ENCODE results near the gene LINGO1.

DNA sequence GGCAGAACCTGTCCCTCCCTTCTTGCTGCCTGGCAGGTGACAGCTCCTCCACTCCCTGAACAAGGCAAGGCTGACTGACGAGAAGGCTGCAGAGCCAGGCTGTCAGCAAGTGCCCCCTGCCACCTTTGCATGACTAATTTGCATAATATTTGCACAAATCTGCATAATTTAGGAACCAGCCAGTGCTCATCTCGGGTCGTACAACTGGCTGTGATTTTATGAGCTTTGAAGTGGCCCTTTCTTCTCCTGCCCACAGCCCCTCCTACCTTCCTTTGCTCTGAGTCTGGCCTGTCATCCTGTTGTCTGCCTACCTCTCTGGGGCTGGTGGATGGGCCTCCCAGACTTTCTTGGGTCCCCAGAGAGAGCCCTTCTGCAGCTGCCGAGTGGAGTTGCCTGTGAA is 58.9 kb downstream of the LINGO1 start:
- TF ChIP-seq CTCF (IDR thresholded peaks at IDR 0.05) (no peak), POLR2AphosphoS5 (IDR thresholded peaks at IDR 0.05; ENCODE audit: low read depth, low read length) (no peak), REST (IDR thresholded peaks at IDR 0.05; ENCODE audit: low read depth, low read length) (no peak), RFX5 (IDR thresholded peaks at IDR 0.05; ENCODE audit: low read length) (no peak), EZH2phosphoT487 (IDR thresholded peaks at IDR 0.05; ENCODE audit: borderline replicate concordance, low read depth) (no peak), JUND (IDR thresholded peaks at IDR 0.05) (no peak), NFIC (IDR thresholded peaks at IDR 0.05; ENCODE audit: borderline replicate concordance) (no peak), CHD2 (IDR thresholded peaks at IDR 0.05; ENCODE audit: low read length, partially characterized antibody) (no peak), USF1 (IDR thresholded peaks at IDR 0.05; ENCODE audit: borderline replicate concordance, low read depth) (no peak), YY1 (IDR thresholded peaks at IDR 0.05; ENCODE audit: low read depth) (no peak)

All from SK-N-SH (cell line).